Peyer's patch (tissue), 4 donors: Measurements from ENCODE around the gene SMIM23.

Experiments used
- POLR2A ChIP-seq, 2 donors: fragments of 450-650 bp; IDR thresholded peaks; one replicate each; pipeline ENCODE4 v1.5.1; 2017; ENCODE audit warnings: antibody characterized with exemption in 2 of 2, mild to moderate bottlenecking in 2 of 2, moderate library complexity in 2 of 2
- TF ChIP-seq, protein P1 (sequence below), 6 experiments: fragments of 450-650 bp in 4 of 6; fragments of 200-600 bp in 2 of 6; sonication (generic) in 1 of 6; IDR thresholded peaks; one replicate each; pipeline ENCODE4 v1.5.1; 2017 to 2019; ENCODE audit warnings: antibody characterized with exemption in 6 of 6, mild to moderate bottlenecking in 3 of 6, moderate library complexity in 1 of 6

DNA sequence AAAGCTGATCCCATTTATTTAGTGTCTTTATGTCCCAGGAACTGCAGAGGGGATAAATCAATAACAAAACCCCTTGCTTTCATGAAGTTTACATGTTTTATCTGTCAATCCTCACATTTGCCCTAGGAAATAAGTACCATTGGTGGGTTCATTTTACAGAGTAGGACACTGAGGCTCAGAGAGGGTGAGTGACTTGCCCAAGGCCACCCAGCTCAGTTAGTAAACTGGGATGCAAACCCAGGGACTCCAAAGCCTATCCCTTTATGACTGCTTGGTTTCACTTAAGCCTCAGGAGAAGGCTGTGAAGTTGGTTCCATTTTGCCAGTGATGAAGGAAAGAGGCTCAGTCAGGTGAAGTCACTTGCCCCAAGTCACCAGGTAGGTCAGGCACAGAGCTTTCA, 51.9 kb downstream of the SMIM23 start:
- TF ChIP-seq, protein P1, sequence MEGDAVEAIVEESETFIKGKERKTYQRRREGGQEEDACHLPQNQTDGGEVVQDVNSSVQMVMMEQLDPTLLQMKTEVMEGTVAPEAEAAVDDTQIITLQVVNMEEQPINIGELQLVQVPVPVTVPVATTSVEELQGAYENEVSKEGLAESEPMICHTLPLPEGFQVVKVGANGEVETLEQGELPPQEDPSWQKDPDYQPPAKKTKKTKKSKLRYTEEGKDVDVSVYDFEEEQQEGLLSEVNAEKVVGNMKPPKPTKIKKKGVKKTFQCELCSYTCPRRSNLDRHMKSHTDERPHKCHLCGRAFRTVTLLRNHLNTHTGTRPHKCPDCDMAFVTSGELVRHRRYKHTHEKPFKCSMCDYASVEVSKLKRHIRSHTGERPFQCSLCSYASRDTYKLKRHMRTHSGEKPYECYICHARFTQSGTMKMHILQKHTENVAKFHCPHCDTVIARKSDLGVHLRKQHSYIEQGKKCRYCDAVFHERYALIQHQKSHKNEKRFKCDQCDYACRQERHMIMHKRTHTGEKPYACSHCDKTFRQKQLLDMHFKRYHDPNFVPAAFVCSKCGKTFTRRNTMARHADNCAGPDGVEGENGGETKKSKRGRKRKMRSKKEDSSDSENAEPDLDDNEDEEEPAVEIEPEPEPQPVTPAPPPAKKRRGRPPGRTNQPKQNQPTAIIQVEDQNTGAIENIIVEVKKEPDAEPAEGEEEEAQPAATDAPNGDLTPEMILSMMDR (IDR thresholded peaks at IDR 0.05) = no peak
- no peak for TF ChIP-seq POLR2A (IDR thresholded peaks at IDR 0.05)
